SK-N-SH (cell line): ENCODE measurements around the gene SPRR2B.

Source experiments
- EZH2phosphoT487 ChIP-seq: fragments of 200-600 bp; sonication (generic); IDR thresholded peaks from 2 replicates; pipeline ENCODE4 v1.6.1; 2017; ENCODE audit warnings: low read depth, mixed run types, mild to moderate bottlenecking, antibody characterized with exemption, moderate library complexity, borderline replicate concordance
- POLR2AphosphoS5 ChIP-seq: IDR thresholded peaks from 2 replicates; pipeline ENCODE4 v1.6.1; 2012; ENCODE audit warnings: low read depth, low read length
- RXRA ChIP-seq: IDR thresholded peaks from 2 replicates; pipeline ENCODE4 v1.4.0; 2012; ENCODE audit warnings: low read depth, mild to moderate bottlenecking, borderline replicate concordance
- TF ChIP-seq, protein P1 (sequence below): fragments of 200-600 bp; sonication (generic); IDR thresholded peaks from 2 replicates; pipeline ENCODE4 v1.6.1; 2017; ENCODE audit warnings: antibody characterized with exemption, mild to moderate bottlenecking, moderate library complexity

DNA sequence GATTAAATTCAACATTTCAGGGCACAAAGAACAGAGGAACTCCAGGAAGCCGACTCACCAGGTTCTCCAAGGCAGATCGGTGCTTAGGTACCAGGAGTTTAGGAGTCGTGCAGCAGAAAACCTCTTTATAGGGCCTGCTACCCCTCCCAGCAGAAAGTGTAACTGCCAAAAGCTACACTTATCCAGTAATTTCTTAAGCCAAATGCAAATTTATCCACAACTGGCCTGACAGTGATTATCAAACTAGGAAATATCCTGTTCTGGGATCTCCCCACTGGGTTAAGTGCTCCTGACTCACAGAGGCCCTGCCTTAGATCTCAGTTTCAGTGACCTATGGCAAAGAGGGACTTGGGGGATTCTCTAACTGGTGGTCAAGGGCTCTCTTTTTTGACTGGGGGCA is 42.0 kb upstream of the SPRR2B start, which contains the start of gene SPRR2F:
- TF ChIP-seq, protein P1, sequence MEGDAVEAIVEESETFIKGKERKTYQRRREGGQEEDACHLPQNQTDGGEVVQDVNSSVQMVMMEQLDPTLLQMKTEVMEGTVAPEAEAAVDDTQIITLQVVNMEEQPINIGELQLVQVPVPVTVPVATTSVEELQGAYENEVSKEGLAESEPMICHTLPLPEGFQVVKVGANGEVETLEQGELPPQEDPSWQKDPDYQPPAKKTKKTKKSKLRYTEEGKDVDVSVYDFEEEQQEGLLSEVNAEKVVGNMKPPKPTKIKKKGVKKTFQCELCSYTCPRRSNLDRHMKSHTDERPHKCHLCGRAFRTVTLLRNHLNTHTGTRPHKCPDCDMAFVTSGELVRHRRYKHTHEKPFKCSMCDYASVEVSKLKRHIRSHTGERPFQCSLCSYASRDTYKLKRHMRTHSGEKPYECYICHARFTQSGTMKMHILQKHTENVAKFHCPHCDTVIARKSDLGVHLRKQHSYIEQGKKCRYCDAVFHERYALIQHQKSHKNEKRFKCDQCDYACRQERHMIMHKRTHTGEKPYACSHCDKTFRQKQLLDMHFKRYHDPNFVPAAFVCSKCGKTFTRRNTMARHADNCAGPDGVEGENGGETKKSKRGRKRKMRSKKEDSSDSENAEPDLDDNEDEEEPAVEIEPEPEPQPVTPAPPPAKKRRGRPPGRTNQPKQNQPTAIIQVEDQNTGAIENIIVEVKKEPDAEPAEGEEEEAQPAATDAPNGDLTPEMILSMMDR, result no peak
- TF ChIP-seq EZH2phosphoT487 (no peak), POLR2AphosphoS5 (no peak), RXRA (no peak)
